Measurements from ENCODE around the gene SIRT5.

SIRT5 gene

DNA sequence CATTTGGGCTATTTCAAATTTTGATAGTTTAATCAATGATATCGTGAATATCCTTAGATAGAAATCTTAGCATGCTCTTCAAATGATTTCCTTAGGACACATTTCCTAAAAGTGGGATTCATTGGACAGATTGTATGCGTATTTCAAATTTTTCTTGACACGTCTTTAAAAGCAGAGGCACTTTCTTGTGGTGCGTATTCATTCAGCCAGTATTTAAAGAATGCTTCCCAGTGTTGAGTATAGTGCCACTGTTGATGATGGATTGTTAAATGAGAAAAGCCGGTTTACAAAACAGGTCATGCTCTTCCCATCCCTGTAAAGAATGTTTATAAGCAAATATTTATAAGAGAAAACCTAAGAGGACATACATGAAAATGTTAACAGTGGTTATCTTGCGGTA, 25.6 kb downstream of the SIRT5 start:
- Histone ChIP-seq H3K4me3 (ENCODE audit: low read length) (no peak overlapping the region), H3K4me1 (ENCODE audit: control insufficient read depth, insufficient read depth, low read length) (no peaks in the 10 kb centered on the region), H3K36me3 (ENCODE audit: control insufficient read depth, insufficient read depth, low read length) (peaks cover 5% of the 10 kb centered on the region), H3K27ac (ENCODE audit: low read depth, low read length) (no peak overlapping the region), H3K9ac (ENCODE audit: low read length) (no peak overlapping the region), H3K27me3 (ENCODE audit: control insufficient read depth, insufficient read depth, low read length) (no peaks in the 10 kb centered on the region)

DNA sequence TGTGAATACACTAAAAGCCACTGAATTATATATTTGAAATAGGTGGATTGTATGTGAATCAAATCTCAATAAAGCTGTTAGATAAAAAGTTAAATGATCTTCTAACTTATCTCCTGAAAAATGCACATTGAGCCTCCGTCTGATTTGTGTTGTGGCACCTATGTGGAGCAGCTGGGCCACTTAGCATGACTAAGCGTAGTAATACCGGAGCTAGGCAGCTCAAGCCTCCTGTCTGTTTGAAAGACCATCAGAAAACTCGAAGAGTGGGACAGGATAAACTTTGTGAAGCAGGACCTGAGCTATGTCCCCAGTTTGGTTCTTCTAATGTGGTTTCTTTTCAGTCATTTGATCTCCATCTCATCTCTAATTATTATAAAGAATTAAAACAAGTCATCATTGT, 29.7 kb downstream of the SIRT5 start:
- Histone ChIP-seq H3K4me1 (ENCODE audit: control insufficient read depth, insufficient read depth, low read length) (no peaks in the 10 kb centered on the region), H3K9ac (ENCODE audit: low read length) (no peak overlapping the region), H3K27me3 (ENCODE audit: control insufficient read depth, insufficient read depth, low read length) (no peaks in the 10 kb centered on the region), H3K4me3 (ENCODE audit: low read length) (no peak overlapping the region), H3K27ac (ENCODE audit: low read depth, low read length) (no peak overlapping the region), H3K36me3 (ENCODE audit: control insufficient read depth, insufficient read depth, low read length) (peaks cover 5% of the 10 kb centered on the region)

DNA sequence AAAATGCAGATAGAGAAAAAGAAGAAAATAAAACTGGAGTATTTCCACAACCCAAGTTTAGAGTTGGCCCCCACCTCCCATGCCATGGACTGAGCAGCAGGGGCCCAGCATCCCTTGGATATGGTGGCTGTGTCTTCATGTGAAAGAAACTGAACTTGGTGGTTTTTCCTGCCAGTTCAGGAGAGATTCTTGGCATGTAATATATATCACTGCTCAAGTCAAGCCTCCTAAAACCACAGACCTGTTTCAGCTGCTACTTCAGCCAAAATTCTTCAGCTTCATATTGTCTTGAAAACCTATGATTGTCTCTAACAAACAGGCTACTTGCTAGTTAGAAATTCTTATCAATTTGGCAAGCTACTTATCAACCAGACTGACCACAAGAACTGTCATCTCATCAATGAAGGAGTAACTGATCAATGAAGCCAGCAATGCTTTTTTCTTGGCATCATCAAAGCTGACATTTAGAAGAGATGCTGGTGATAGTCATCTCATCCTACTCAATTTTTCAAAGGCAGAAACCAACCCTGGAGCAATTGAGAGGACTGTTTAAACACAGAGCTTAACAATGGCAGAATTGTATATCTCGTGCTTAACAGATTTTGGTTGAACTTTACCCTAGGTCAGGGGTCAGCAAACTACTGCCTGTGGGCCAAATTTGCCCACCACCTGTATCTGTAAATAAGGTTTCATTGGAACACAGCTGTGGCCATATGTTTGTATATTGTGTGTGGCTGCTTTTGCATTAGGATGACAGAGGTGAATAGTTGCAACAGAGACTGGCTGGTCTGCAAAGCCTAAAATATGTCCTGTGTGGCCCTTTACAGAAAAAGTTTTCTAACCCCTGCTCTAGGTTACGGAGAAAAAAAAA, 30.4 kb downstream of the SIRT5 start:
- Histone ChIP-seq H3K4me1 (ENCODE audit: control insufficient read depth, insufficient read depth, low read length) (no peaks in the 10 kb centered on the region), H3K27ac (ENCODE audit: low read depth, low read length) (no peak overlapping the region), H3K27me3 (ENCODE audit: control insufficient read depth, insufficient read depth, low read length) (no peaks in the 10 kb centered on the region), H3K9ac (ENCODE audit: low read length) (no peak overlapping the region), H3K4me3 (ENCODE audit: low read length) (no peak overlapping the region), H3K36me3 (ENCODE audit: control insufficient read depth, insufficient read depth, low read length) (peaks cover 5% of the 10 kb centered on the region)

DNA sequence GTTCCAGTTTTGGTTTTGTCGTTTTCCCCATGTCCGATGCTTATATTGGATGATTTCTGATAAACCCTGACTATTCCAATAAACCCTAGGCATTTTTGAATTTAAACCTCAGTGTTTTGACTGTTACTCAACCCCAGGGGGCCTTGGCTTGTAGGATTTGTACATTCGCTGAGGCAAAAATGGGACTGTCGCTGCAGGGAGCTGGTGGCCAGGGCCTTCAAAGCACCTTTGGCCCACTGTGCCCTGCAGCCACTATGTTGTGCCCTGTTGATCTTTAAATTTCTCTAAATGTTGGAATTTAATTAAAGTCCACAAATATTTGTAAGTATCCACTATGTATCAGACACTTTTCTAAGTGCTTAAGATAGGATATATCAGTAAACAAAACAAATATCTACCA, 31.2 kb downstream of the SIRT5 start:
- no peaks in the 10 kb centered on the region for H3K27me3 ChIP-seq (ENCODE audit: control insufficient read depth, insufficient read depth, low read length)
- no peaks in the 10 kb centered on the region for H3K4me1 ChIP-seq (ENCODE audit: control insufficient read depth, insufficient read depth, low read length)
- no peak overlapping the region for H3K27ac ChIP-seq (ENCODE audit: low read depth, low read length)
- H3K36me3 ChIP-seq (ENCODE audit: control insufficient read depth, insufficient read depth, low read length) = peaks cover 4% of the 10 kb centered on the region
- H3K9ac ChIP-seq (ENCODE audit: low read length) = no peak overlapping the region
- H3K4me3 ChIP-seq (ENCODE audit: low read length) = no peak overlapping the region

DNA sequence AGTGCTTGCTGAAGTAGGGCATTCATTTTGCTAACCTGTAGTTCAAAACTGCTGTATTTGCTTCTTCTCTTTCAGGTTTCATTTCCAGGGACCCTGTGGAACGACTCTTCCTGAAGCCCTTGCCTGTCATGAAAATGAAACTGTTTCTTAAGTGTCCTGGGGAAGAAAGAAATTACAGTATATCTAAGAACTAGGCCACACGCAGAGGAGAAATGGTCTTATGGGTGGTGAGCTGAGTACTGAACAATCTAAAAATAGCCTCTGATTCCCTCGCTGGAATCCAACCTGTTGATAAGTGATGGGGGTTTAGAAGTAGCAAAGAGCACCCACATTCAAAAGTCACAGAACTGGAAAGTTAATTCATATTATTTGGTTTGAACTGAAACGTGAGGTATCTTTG, 37.3 kb downstream of the SIRT5 start:
- H3K4me1 ChIP-seq (ENCODE audit: control insufficient read depth, insufficient read depth, low read length) = peaks cover 13% of the 10 kb centered on the region
- H3K27ac ChIP-seq (ENCODE audit: low read depth, low read length) = no peak overlapping the region
- no peaks in the 10 kb centered on the region for H3K27me3 ChIP-seq (ENCODE audit: control insufficient read depth, insufficient read depth, low read length)
- H3K9ac ChIP-seq (ENCODE audit: low read length) = peak overlapping the region; percentile 17
- H3K4me3 ChIP-seq (ENCODE audit: low read length) = no peak overlapping the region
- peaks cover 10% of the 10 kb centered on the region for H3K36me3 ChIP-seq (ENCODE audit: control insufficient read depth, insufficient read depth, low read length)

DNA sequence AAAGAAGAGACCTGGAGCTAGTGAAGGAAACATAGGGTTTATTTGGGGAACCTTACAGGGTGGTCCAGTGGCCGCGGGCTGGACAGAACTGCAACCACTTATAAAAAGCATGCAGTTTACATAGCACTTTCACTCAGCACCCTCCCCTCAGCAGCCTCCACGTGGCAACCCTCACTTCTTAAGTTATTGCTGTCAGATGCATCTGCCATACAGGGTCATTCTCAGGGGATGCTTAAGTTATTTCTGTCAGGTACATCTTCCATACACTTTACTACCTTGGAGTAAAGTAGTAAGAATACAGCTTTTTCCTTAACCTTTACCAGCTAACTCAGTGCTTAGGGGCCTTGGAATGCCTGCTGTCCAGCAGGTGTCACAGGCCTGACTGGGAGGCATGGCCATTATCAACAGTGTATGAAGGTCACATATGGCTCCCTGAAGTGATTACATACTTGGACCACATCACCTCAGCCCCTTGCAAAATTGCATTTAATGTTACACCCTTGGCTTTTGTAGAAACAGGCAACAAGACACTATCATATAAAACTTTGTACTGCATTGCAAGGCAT, 38.7 kb downstream of the SIRT5 start:
- Histone ChIP-seq H3K36me3 (ENCODE audit: control insufficient read depth, insufficient read depth, low read length) (peaks cover 18% of the 10 kb centered on the region), H3K9ac (ENCODE audit: low read length) (no peak overlapping the region), H3K4me1 (ENCODE audit: control insufficient read depth, insufficient read depth, low read length) (peaks cover 13% of the 10 kb centered on the region), H3K27ac (ENCODE audit: low read depth, low read length) (no peak overlapping the region), H3K27me3 (ENCODE audit: control insufficient read depth, insufficient read depth, low read length) (no peaks in the 10 kb centered on the region), H3K4me3 (ENCODE audit: low read length) (no peak overlapping the region)

DNA sequence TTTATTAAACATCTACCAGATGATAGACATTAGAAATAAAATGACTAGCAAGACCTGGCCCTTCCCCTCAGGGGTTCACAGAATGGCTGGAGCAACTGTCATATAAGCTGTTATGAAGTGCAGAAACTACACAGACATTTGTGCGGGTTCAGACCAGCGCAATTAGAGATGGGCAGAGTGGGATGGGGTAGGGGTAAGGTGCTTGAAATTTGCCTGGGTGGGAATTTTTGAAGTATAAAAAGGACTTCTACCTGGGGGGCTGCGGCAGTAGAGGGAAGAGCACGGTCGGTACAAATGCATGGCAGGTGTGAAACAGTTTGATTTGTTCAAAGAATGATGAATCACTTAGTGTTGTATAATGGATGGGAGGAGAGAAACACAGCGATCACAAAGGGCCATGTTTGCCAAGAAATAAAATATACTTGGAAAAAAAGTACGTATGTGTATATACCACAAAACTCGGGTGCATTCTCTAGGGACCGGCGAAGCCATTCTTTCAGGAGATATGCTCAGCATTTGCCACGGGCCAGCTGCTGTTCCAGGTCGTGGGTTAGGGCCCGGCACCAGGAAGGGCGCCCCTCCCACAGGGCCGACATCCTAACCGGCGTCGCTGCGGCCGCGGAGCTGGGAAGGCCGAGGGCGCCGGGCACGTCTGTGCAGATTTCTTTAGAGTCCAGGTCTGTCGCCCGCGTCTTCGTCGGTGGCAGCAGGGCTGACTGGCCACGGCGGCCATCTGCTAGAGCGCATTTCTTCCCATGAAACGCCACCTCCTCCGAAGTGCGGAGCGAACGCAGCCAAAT, 39.9 kb downstream of the SIRT5 start:
- peaks cover 13% of the 10 kb centered on the region for H3K4me1 ChIP-seq (ENCODE audit: control insufficient read depth, insufficient read depth, low read length)
- H3K4me3 ChIP-seq (ENCODE audit: low read length) = peak overlapping the region; percentile 94
- H3K27ac ChIP-seq (ENCODE audit: low read depth, low read length) = peak overlapping the region; percentile 77
- H3K27me3 ChIP-seq (ENCODE audit: control insufficient read depth, insufficient read depth, low read length) = no peaks in the 10 kb centered on the region
- H3K9ac ChIP-seq (ENCODE audit: low read length) = peak overlapping the region; percentile 81
- peaks cover 22% of the 10 kb centered on the region for H3K36me3 ChIP-seq (ENCODE audit: control insufficient read depth, insufficient read depth, low read length)

DNA sequence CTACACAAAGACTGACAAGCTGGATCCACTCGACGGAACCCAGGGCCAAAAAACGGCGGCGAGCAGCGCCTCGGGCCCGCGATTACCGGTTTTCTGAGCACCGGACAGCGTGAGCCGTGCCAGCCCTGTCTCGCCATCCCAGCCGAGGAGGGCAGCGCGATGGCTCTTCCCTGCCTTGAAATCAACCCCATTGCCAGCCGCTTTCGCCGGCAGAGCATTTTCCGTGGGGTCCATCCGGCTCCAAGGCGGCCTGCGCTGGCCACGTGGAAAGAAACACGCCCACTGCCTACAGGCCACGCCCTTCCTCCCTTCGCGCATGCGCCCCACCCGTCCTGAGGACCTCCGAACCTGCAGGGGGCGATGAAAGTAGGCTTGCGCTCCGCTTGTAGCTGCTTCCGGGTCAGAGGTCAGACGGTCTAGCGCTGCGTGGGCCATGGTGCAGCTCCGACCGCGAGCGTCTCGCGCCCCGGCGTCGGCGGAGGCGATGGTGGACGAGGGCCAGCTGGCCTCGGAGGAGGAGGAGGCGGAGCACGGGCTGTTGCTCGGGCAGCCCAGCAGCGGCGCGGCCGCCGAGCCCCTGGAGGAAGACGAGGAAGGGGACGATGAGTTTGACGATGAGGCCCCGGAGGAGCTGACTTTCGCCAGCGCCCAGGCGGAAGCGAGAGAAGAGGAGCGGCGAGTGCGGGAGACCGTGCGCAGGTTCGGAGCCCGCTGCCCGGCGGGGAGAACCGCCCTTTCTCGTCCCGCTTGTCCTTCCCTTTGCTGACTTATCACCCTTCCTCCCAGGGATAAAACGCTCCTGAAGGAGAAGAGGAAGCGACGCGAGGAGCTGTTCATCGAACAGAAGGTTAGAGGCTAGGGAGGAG, 40.8 kb downstream of the SIRT5 start, which contains the start of gene NOL7:
NOL7 (plus strand) TSS at position 410 of the 866 bp plus-strand sequence; CDS start at position 434, 24 bp downstream.
- Histone ChIP-seq H3K36me3 (ENCODE audit: control insufficient read depth, insufficient read depth, low read length) (peaks cover 23% of the 10 kb centered on the region), H3K4me3 (ENCODE audit: low read length) (peak within 1 kb of the TSS; percentile 94), H3K27ac (ENCODE audit: low read depth, low read length) (peak within 1 kb of the TSS; percentile 86), H3K27me3 (ENCODE audit: control insufficient read depth, insufficient read depth, low read length) (no peaks in the 10 kb centered on the region), H3K4me1 (ENCODE audit: control insufficient read depth, insufficient read depth, low read length) (peaks cover 13% of the 10 kb centered on the region), H3K9ac (ENCODE audit: low read length) (peak within 1 kb of the TSS; percentile 81)

DNA sequence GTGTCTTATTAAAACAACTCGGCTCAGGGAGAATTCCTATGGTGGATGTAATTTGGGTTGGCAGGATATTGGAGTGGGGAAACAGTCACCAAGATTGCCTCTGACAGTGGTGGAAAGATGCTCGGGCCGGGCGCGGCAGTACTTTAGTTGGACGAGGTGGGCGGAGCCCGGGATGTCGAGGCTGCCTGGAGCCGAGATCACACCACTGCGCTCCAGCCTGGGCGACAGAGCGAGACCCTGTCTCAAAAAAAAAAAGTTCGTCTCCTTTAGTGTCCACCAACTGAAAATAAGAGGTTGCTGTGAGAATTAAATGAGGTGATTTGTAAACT, 41.4 kb downstream of the SIRT5 start:
- Histone ChIP-seq H3K27me3 (ENCODE audit: control insufficient read depth, insufficient read depth, low read length) (no peaks in the 10 kb centered on the region), H3K4me3 (ENCODE audit: low read length) (peak overlapping the region; percentile 94), H3K4me1 (ENCODE audit: control insufficient read depth, insufficient read depth, low read length) (peaks cover 13% of the 10 kb centered on the region), H3K9ac (ENCODE audit: low read length) (peak overlapping the region; percentile 76), H3K27ac (ENCODE audit: low read depth, low read length) (peak overlapping the region; percentile 86), H3K36me3 (ENCODE audit: control insufficient read depth, insufficient read depth, low read length) (peaks cover 23% of the 10 kb centered on the region)

DNA sequence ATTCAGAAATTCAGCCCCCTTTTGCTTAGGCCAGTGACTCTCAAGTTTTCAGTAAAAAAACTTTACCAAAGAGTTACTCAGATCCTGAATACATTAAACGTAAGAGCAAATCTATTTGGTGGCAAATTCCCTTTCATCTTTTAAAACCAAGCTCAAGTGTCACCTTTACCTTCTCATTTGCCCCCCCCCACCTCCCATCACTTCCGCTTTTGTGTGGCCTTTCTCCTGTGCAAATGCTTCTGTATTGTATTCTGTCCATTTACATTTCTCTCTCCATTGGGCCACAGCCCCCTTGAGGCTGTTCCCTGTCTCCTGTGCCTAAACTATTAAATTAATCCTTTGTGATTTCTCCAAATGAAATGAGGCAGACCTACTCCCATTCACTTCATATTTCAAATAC, 42.7 kb downstream of the SIRT5 start:
- no peak overlapping the region for H3K4me3 ChIP-seq (ENCODE audit: low read length)
- H3K4me1 ChIP-seq (ENCODE audit: control insufficient read depth, insufficient read depth, low read length) = peaks cover 13% of the 10 kb centered on the region
- peaks cover 28% of the 10 kb centered on the region for H3K36me3 ChIP-seq (ENCODE audit: control insufficient read depth, insufficient read depth, low read length)
- H3K27ac ChIP-seq (ENCODE audit: low read depth, low read length) = no peak overlapping the region
- H3K27me3 ChIP-seq (ENCODE audit: control insufficient read depth, insufficient read depth, low read length) = no peaks in the 10 kb centered on the region
- H3K9ac ChIP-seq (ENCODE audit: low read length) = no peak overlapping the region

DNA sequence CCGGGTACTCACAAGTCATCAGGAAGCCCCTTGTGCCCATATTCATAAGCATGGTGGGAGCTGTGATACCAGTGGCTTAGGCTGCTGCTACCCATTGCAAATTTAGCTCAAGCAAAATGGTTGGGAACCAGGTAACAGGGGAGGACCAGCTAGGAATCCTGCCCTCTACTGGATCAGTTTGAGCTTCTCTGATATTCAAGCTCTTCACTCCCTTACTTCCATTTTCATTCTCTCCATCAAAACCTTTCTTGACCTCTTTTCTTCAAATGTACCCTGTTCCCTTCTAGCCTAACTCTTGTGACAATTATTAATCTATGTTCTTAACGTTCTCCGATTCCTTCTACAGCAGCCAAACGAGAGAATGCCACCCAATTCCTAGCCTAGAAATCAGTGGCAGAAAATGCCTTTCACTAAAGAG, 50.5 kb downstream of the SIRT5 start:
- no peak overlapping the region for H3K4me3 ChIP-seq (ENCODE audit: low read length)
- no peaks in the 10 kb centered on the region for H3K27me3 ChIP-seq (ENCODE audit: control insufficient read depth, insufficient read depth, low read length)
- H3K4me1 ChIP-seq (ENCODE audit: control insufficient read depth, insufficient read depth, low read length) = no peaks in the 10 kb centered on the region
- H3K27ac ChIP-seq (ENCODE audit: low read depth, low read length) = no peak overlapping the region
- H3K36me3 ChIP-seq (ENCODE audit: control insufficient read depth, insufficient read depth, low read length) = peaks cover 12% of the 10 kb centered on the region
- no peak overlapping the region for H3K9ac ChIP-seq (ENCODE audit: low read length)

Measured in rectal smooth muscle tissue (tissue), 1 donor.